GM19468 (cell line): Measurements from ENCODE around the gene XIRP2.
"Not testable (repeated sequence)": the region's sequence is repeated elsewhere in the genome, so short reads cannot be mapped to it uniquely, and the experiment has no call there.

Source experiments
- ATAC-seq: cut with Tn5 transposase; IDR thresholded peaks from one replicate; pipeline ENCODE4 v1.9.1; 2021; ENCODE audit warnings: mild to moderate bottlenecking, moderate library complexity, moderate number of reproducible peaks; ENCODE audit not compliant: unreplicated experiment; ENCODE audit errors: extremely low read depth

XIRP2 gene

GRCh38 chr2:167264380-167264779 lies 376.1 kb downstream of the XIRP2 start:
- ATAC-seq = no peak

GRCh38 chr2:167265004-167265403 lies 376.7 kb downstream of the XIRP2 start:
- ATAC-seq = no peak

- ATAC-seq = no peak
These were observed 377.4 kb downstream of the XIRP2 start for GRCh38 chr2:167265722-167266121.

- ATAC-seq = not testable (repeated sequence)
These were observed 380.0 kb downstream of the XIRP2 start for GRCh38 chr2:167268245-167268644.

- ATAC-seq = no peak
These were observed 383.7 kb downstream of the XIRP2 start for GRCh38 chr2:167271932-167272331.

- no peak for ATAC-seq
These were observed 386.8 kb downstream of the XIRP2 start for GRCh38 chr2:167275046-167275445.

GRCh38 chr2:167279810-167280209 lies 391.5 kb downstream of the XIRP2 start:
- ATAC-seq = no peak

GRCh38 chr2:167287212-167287611 lies 398.9 kb downstream of the XIRP2 start:
- ATAC-seq = no peak

GRCh38 chr2:167289651-167290410 lies 401.6 kb downstream of the XIRP2 start:
- ATAC-seq = no peak

GRCh38 chr2:167292430-167293171 lies 404.3 kb downstream of the XIRP2 start, which contains the start of gene B3GALT1:
Gene B3GALT1 (plus strand): TSS chr2:167293001.
- peak; percentile 99 for ATAC-seq

GRCh38 chr2:167293172-167293781 lies 405.0 kb downstream of the XIRP2 start:
- ATAC-seq = no peak

GRCh38 chr2:167293943-167294775 lies 405.9 kb downstream of the XIRP2 start:
- no peak for ATAC-seq

GRCh38 chr2:167294776-167295140 lies 406.5 kb downstream of the XIRP2 start:
- ATAC-seq = no peak

GRCh38 chr2:167297292-167297691 lies 409.0 kb downstream of the XIRP2 start:
- ATAC-seq = no peak

- ATAC-seq = no peak
These were observed 409.7 kb downstream of the XIRP2 start for GRCh38 chr2:167298017-167298416.
